GM19099 (cell line): ENCODE data around the gene NUDT17.

Source experiments
- POLR2A ChIP-seq: IDR thresholded peaks from 3 replicates; pipeline ENCODE4 v1.6.1; 2011; ENCODE audit warnings: low read depth; ENCODE audit not compliant: insufficient read length; ENCODE audit errors: extremely low read depth

NUDT17 gene

GRCh38 chr1:145845514-145846161, at the start of gene NUDT17:
Gene NUDT17, plus strand, starts transcription at chr1:145845630. Its CDS starts 11 bp downstream, at chr1:145845641.
- TF ChIP-seq POLR2A, result peak; percentile 62

- no peak for TF ChIP-seq POLR2A
Measured at GRCh38 chr1:145796753-145797152, 48.7 kb upstream of the NUDT17 start.

GRCh38 chr1:145799806-145800205, 45.6 kb upstream of the NUDT17 start:
- TF ChIP-seq POLR2A, result no peak

- TF ChIP-seq POLR2A, result no peak
Measured at GRCh38 chr1:145804235-145805045, 41.0 kb upstream of the NUDT17 start.

- TF ChIP-seq POLR2A, result no peak
Measured at GRCh38 chr1:145805057-145805456, 40.4 kb upstream of the NUDT17 start.

- no peak for TF ChIP-seq POLR2A
Measured at GRCh38 chr1:145806408-145806807, 39.0 kb upstream of the NUDT17 start.

GRCh38 chr1:145806844-145807243, 38.6 kb upstream of the NUDT17 start:
- TF ChIP-seq POLR2A, result no peak

- TF ChIP-seq POLR2A, result peak; percentile 80
Measured at GRCh38 chr1:145823565-145824498, 21.6 kb upstream of the NUDT17 start, which contains the start of the genes POLR3C and RNF115. Gene POLR3C, plus strand, starts transcription at chr1:145824200. Its CDS starts 1,577 bp downstream, at chr1:145825777. Gene RNF115, minus strand, starts transcription at chr1:145824095. Its CDS starts 222 bp downstream, at chr1:145823873.

- no peak for TF ChIP-seq POLR2A
Measured at GRCh38 chr1:145824499-145824842, 21.0 kb upstream of the NUDT17 start.

- TF ChIP-seq POLR2A, result no peak
Measured at GRCh38 chr1:145826030-145826429, 19.4 kb upstream of the NUDT17 start.

GRCh38 chr1:145827966-145828365, 17.5 kb upstream of the NUDT17 start:
- no peak for TF ChIP-seq POLR2A

- no peak for TF ChIP-seq POLR2A
Measured at GRCh38 chr1:145828367-145829026, 16.9 kb upstream of the NUDT17 start.

GRCh38 chr1:145837656-145838055, 7.8 kb upstream of the NUDT17 start:
- no peak for TF ChIP-seq POLR2A

GRCh38 chr1:145843031-145843430, 2.4 kb upstream of the NUDT17 start:
- TF ChIP-seq POLR2A, result no peak
